SH-SY5Y (cell line): ENCODE data around the gene TP53I11.

Experiments
- GATA2 ChIP-seq: IDR thresholded peaks from 2 replicates; pipeline ENCODE4 v1.6.1; 2011; ENCODE audit warnings: mild to moderate bottlenecking, low read depth, low read length
- GATA3 ChIP-seq: IDR thresholded peaks from 2 replicates; pipeline ENCODE4 v1.6.1; 2011; ENCODE audit warnings: low read depth, mild to moderate bottlenecking, low read length, moderate library complexity

TP53I11 gene

DNA sequence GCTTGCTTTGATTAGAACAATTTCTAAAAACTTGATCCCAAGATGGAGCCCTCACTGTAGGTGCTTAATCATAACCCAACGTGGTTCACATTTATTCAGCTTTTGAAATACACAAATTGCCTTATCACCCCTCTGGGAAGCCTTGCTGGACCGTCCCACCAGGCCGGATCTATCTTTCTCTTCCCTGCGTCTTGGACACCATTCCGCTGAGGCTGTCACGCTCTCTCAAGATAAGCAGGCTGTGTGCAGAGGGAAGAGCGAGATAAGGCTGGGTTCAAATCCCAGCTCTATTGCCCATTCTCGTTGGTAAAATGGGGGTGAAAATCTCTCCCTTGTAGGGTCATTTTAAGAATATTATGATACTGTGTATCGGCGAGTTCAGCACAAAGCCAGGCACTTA, 20.5 kb upstream of the TP53I11 start:
- TF ChIP-seq GATA3 (no peak), GATA2 (no peak)

DNA sequence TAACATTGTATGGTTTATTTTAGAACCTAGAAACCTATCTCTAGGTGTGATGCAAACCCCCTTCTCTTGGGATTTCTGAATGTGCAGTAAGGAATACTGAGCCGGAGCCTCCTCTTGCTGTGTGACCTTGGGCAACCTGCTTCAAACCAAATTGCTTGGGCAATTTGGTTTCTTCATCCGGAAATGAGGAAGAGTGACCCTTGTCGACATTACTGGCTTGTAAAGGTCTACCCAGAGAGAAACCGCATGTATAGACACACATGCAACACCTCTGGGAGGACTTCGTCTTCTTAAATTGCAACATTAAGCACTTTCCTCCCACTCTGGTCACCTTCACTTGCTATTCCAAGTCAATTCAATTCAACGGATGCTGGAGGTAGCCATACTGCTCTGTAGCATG, 19.6 kb upstream of the TP53I11 start:
- TF ChIP-seq GATA3 (no peak), GATA2 (no peak)

DNA sequence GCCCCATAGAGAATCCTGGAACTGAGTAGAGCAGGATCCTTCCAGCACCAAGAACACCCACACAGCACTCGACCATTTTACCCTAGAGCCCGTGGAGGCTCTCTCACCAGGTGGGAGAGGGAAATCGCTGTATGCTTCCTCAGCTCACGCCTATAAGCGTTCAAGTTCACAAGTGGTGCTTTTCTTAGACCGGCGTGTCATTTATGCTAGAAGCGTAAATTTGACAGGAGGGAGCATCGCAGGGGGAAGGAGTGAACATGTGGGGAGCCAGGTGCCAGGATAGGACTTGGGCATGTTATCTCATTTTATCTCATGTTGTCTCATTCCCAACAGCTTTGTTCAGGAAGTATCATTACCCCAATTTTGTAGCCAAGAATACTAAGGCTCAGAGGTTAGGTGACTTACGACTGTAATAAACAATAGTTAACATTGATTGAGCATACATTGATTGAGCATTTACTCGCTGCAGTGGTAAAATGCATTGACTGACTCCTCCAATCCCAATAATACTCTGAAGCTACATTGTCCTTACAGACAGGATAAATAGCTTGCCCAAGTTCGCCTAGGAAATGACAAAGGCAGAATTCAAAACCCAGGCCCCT, 19.1 kb upstream of the TP53I11 start:
- no peak for TF ChIP-seq GATA3
- TF ChIP-seq GATA2: no peak

DNA sequence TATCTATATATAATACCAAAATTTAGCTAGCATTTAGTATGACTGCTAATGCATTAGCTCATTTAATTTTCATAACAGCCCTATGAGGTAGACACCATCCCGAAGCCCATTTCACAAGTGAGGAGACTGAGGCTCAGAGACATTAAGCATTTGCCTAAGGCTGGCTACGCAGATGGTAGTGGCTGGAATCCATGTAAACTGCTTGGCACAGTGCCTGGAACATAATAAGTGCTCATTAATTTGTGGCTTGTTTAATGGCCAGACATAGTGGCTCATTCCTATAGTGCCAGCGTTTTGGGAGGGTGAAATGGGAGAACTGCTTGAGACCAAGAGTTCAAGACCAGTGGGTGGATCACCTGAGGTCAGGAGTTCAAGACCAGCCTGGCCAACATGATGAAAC, 17.8 kb upstream of the TP53I11 start:
- TF ChIP-seq GATA3 (no peak), GATA2 (no peak)

DNA sequence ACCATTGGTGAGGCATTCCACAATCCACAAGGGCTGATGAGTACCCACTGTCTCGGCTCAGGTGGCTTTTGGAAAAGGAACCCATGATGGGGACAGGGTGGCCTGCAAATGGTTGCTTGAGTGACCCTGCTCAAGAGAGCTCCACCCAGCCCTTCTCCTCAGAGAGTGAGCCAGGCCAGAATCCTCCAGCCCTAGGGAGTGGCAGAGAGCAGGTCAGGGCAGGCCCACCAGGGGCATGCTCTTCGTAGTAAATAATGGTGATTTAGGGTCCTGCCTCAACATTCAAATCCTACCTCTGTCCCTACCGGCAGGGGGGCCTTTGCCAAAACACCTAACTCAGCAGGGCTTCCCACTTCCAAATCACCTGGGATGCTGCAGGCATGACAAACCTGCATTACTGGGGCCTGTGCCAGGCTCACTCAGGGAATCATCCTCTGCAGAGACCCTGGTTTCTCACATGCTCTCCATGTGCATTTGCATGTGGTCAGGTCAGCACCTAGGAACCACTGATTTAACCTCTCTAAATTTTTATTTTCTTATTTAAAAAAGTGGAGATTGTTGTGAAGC, 17.3 kb upstream of the TP53I11 start:
- TF ChIP-seq GATA3 (no peak), GATA2 (no peak)

DNA sequence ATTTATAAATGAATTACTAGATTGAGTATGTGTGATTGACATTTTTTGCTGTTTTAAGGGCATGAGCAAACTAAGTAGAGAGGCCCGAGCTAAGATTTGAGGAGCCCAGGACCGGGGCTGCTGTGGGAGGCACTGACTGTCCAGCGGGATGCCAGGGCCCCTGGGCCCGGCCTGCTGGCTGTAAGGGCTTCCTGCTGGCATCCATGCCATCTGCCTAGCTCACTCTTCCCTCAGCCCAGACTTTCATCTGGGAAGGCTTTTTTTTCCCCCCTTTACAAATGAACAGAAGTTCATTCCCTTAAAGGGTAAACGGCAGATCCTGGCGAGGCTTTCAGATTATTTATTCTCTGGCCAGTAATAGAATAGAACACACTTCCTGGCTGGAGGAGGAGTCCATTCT, 16.0 kb upstream of the TP53I11 start:
- TF ChIP-seq GATA2: no peak

DNA sequence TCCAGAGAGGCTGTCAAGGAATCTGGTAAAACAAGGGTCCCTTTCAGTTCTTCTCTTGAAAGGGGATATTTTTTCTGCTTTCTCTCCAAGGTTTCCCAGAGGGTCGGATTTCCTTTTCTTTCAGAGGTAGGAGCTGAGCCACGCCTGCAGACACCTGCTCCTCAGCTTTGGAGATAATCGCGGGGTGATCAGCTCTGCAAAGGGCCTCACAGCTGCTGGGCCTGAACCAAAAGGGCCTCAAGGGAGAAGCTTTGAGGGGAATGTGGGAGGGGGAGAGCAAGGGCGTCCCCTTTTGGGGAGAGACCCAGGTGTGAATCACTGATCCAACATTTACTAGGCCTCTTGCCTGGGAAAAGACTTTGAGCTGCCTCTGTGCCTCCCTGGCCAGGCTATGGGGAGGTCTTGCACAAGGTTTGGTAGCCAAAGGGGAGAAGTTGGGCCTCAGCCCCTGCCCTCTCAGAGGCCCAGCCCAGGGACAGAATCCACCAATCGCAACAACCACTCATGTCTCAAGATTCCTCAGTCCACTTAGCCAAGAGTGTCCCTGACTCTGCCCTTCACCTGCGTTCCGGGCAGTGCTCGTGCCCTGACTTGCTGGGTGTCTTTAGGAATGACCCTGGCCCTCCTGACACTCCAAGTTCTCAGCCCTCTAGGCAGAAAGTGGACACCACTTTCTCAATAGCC, 14.0 kb upstream of the TP53I11 start:
- TF ChIP-seq GATA3 (no peak), GATA2 (no peak)

DNA sequence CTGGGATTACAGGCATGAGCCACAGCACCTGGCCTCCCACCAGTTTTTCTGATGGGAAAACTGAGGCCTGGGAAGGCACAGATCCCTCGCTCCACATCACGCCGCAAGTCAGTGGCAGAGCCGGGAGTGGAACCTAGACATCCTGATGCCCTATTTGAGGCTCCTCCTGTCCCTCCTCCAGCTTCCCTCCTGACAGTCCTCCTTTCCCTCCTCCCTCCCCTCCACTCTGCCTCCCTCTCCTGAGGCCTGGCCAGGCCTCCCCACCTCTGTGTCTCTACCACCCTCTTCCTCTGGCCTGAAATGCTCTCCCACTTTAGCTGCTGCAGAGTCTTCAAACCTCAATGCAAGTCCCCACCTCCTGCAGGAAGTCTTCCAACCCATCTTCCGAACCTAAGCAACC, 13.3 kb upstream of the TP53I11 start:
- TF ChIP-seq GATA3: no peak
- TF ChIP-seq GATA2: no peak

DNA sequence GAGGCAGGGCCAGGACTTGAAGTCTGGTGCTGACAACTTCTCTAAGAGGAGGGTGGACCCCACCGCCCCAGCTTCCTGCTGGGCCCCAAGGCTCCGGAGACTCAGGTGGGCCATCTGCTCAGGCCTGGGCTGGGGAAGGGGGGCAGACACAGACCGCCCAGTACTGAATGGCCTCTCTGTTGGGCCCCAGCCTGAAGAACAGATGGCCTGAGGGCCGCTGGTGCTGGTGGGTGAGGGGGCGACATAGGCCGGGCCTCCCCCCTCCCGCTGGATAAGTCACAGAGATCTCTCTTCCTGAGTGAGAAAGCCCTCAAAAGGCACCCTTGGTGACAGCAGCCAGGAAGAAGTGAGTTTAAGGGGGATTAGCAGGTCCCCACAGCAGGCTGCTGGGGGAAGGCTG, 12.5 kb upstream of the TP53I11 start:
- TF ChIP-seq GATA2 (no peak), GATA3 (no peak)

DNA sequence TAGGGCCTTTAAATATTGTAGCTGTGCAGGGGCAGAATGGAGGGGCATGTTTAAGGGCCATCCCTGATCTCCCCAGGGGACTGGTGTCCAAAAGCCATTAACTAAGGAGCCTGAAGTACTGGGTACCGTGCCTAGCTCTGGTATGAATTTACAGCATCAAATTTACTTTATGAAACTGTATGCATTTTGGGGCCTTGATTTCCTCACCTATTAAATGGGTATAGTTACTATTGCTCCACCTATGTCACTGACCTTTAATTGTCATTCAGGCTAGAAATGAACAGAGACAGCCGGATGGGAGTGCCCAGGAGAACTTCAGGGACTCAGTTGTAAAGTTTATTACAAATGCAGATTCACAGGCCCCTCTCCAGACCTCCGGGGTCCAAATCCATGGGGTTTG, 11.8 kb upstream of the TP53I11 start:
- TF ChIP-seq GATA3 (no peak), GATA2 (no peak)

DNA sequence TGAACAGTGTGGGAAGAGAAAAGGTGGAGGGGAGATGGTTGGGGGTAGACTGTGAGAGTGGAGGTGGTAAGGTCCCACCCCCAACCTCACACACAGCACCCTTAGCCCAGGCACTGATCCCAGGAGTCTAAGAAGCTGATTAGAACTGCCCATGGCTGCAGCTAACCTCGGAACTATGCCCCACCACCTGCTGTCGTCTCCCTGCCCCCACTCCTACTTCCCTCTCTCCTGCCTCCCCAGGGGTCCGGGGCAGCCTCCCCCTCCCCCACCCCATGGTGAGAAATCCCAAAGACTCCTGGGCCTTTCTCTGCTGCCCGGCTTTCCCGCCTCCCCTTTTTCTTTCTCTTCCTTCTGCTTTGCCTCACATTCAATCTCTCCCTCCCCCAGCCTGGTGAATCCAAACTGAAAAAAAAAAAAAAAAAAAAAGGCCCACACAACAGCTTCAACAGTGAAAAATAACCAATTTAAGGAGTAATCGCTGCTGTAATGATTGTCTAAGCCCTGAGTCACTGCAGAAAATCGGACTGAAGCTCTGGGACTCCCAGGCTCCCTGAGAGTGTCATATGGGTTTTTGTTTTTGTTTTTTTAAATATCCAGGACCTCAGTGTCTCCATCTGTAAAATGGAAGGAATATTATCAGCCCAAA, 9.6 kb upstream of the TP53I11 start:
- TF ChIP-seq GATA2 (no peak), GATA3 (no peak)

DNA sequence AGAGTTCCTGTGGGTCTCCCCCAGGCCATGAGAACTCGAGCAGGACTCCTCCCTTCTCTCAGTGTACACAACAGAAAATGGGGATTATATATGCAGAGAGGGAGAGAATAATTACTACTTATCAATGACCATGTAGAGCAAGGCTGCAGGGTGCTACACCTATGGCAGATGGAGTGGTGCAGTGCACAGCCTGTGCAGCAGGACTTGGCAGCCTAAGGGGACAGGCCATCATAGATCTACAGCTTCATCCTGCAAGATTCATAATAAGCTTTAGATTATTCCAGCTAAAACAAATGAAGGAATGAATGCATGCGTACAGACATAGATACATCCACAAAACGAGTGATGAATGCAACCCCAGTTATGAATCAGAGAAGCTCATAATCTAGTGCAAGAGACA, 8.4 kb upstream of the TP53I11 start:
- TF ChIP-seq GATA2 (no peak), GATA3 (no peak)

DNA sequence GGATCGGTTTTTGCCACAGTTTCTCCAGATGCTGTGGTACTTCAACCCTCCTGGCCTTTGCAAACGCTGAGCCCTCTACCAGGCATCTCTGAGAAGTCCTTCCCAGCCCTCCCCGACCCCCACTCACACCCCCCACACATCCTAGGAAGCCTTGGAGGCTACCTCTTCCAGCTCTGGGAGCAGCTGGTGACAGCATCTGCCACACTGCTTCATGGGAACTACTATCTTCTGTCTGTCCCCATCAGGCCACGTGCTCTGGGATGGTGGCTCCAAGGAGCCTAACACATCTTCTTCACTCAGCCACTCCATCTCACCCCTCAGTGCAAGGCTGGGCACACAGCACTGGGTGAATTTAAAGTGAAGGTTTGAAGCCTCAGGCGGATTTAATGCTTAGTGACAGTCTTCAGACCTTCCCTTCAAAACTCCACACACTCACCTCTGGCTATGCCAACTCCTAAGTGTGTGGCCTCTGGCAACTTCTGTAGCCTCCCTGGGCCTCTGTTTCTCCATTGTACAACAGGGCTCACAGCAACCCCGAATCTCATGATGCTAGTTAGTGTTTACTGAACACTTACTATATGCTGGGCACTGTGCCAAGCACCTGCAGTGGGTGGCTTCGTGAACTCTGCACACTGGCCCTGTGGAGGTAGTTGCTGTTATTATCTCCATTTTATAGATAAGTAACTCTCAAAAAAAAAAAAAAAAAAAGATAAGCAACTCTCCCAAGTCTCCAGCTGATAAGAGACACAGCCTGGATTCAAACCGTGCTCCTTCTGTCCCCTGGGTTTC, 7.3 kb upstream of the TP53I11 start:
- TF ChIP-seq GATA2 (no peak), GATA3 (no peak)

DNA sequence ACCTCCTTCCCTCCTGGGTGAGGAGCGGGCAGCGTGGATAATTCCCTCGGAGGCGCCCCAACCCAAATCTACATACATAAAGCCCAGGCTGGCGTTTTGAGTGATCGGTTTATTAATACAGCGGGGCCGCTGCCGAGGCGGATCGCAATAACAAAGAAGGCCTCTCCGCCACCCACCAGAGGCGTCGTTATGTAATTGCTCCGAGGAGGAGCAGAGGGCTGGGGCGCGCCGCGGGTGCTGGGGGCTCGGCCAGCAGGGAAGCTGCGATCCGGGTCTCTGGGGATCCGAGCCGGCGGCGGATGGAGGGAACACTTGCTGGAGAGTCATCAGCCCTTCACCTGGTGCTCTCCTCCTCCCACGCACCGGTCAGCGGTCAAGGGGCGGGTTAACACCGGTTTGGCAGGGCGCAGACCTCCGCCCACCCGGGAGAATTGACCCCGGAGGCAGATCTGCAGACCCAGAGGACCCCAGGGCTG, 6.4 kb upstream of the TP53I11 start:
- no peak for TF ChIP-seq GATA2
- TF ChIP-seq GATA3: no peak
